Heart left ventricle (tissue), 13 donors: ENCODE data around the gene CELA3B.

Source experiments
- CTCF ChIP-seq, 12 donors: fragments of 200-600 bp; sonication (generic) in 4 of 12; IDR thresholded peaks; one replicate each; pipeline versions ENCODE4 v1.5.0 to v1.8.0; 2018 to 2022; ENCODE audit warnings: antibody characterized with exemption in 12 of 12, mild to moderate bottlenecking in 5 of 12
- POLR2A ChIP-seq, 2 donors: fragments of 450-650 bp; IDR thresholded peaks; one replicate each; pipeline ENCODE4 v1.6.1; 2017; ENCODE audit warnings: antibody characterized with exemption in 2 of 2, mild to moderate bottlenecking in 2 of 2, moderate library complexity in 2 of 2
- donor health status: ischemic (EF 13 %, LVEDD 7.1; RV severe dilation, severe dysfunction).
- donor health status: DM: no; HTN: yes; CAD: no.
- donor health status: DM: no; HTN: no; CAD: no.
- donor health status: ischemic (EF 25% LVEDD 6.9; RV normal size, moderate dysfunction).
- donor health status: ischemic (EF 25% LVEDD 5.7; RV mildly dilated, moderate dysfunction).
- donor health status: ischemic (EF 35%, LVEDD 5.7; RV mildly dilated, moderate dysfunction).
- donor health status: nonischemic (EF 11% LVEDD 7.7; RV severe dilation, severe dysfunction).
- donor health status: DM: yes; HTN: yes; CAD: no.
- donor health status: PGD.
- donor health status: ischemic (EF 29% LVEDD 5.4; RV normal size, mild dysfunction).
- donor health status: nonischemic (EF 23%, LVEDD 6.1; RV moderate dilation, normal function).

GRCh38 chr1:21939650-21940374 lies 37.0 kb upstream of the CELA3B start:
- TF ChIP-seq POLR2A (IDR thresholded peaks at IDR 0.05) (peak in 1 of 2 donors; percentile 27), CTCF (IDR thresholded peaks at IDR 0.05) (peak in 10 of 12 donors; percentile 27 to 65 (median 54))
